Caki2 (cell line): Measurements from ENCODE around the gene SGSM1. TPM values are rescaled to one million over a fixed set of nuclear protein-coding genes. Genes with fewer than 3 reads are reported as not detected.
"Not testable (repeated sequence)": the region's sequence is repeated elsewhere in the genome, so short reads cannot be mapped to it uniquely, and the experiment has no call there.

Source experiments
- DNase-seq: peaks from one replicate; pipeline ENCODE4 v3.0.0-alpha.2; 2015; ENCODE audit warnings: low read depth
- in situ Hi-C: cut with HindIII; loops from 2 replicates; pipeline ENCODE4 v1.10.0; 2016; ENCODE audit warnings: low sequenced_read_pairs, low pct_unique_long_range_greater_than_20kb, mixed read lengths
- total RNA-seq: library from RNA; depleted of rRNA; stranded (reverse); fragments of >200 nt; shearing (Covaris generic); gene quantifications from 2 replicates; pipeline ENCODE4 v1.2.3, GENCODE V29; 2014; ENCODE audit warnings: low replicate concordance

SGSM1 gene
- total RNA-seq, 1 experiment from 2014 or later = 0.27 TPM

DNA sequence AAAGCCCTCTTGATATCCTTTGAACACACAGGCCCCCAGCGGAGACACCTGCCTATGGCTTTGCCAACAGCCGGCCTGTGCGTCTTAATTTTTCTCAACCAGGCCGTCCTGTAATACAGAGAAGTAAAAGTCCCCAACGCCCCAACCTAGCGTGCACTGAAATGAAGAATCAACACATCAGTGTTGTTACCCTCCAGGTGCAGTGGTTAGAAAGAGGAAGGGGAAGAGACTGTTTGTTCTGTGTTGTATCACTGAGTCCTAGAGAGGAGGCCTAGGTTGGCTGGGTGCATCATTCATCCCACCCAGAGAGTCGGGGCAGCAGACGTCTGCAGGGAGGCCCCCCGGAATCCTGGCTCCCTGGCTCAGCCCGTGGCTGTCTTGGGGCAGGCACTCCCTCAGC, 25.7 kb downstream of the SGSM1 start:
- in situ Hi-C loops = no loop called here
- no peak for DNase-seq

DNA sequence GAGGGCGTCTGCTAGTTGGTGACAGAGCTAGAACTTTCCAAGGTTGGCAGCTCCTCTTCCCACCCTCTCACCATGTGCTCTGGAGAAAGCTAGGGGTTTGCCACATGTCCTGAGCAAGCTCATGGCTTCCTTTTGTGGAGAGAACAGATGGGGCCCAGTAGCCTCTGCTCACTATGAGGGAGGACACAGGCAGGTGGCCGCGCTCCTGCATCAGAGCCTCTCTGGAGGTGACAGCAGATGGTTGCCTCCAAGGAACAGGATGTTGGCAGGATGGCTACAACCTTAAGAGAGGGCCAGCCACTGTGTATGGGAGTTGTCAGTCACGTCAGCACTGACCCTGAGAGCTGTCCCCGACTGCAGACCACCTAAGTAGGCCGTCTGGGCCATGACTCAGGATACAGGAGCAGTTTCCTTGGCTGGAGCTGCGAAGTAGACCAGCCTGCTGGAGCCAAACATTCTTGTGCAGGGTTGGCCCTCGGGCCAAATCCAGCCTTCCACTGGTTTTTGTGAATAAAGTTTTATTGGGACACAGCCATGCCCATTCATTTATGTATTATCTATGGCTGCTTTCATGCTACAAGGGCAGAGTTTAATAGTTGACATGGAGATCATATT, 28.0 kb downstream of the SGSM1 start:
- in situ Hi-C loops = no loop called here
- no peak for DNase-seq

DNA sequence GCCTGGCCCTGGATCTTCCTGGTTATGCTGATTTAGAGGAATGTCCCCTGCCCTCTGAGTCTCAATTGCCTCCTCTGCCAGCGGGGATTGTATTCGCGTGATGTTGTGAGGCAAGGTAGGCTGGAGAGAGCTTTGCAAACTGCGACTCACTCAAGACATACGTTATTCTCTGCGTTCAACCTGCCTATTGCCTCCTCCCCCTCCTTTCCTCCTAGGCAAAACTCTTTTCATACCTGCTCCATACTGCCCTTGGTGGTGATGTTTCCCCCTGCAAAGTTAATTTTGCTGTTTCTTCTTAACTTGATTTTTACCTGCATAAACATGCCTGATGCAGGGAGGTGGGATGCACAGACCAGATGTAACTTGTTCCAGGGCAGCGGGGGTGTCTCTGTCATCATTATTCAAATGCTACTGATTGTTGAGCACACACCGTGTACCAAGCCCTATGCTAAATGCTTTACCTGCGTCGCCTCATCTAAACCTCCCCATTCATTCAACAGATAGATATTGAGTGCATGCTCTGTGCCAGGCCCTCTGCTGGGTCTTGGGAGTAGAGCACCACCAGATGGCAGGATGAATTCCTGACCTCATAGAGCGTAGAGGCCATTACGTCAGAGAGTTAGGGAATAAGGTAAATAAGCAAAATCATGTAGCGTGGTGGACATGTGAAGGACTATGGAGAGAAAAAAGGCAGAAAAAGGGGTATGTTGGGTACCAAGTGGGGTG, 29.0 kb downstream of the SGSM1 start:
- DNase-seq = peak; percentile 32
- in situ Hi-C loops = no loop called here

DNA sequence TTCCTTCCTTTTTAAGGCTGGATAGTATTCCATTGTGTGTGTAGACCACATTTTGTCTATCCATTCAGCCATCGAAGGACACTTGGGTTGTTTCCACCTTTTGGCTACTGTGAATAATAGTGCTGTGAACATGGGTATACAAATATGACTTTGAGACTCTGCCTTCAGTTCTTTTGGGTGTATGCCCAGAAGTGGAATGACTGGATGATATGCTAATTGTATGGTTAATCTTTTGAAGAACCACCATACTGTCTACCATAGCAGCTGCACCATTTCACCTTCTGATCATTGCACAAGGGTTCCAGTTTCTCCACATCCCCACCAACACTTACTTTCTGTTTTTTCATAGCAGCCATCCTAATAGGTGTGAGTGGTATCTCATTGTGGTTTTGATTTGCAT, 30.3 kb downstream of the SGSM1 start:
- in situ Hi-C loops = no loop called here
- no peak for DNase-seq

DNA sequence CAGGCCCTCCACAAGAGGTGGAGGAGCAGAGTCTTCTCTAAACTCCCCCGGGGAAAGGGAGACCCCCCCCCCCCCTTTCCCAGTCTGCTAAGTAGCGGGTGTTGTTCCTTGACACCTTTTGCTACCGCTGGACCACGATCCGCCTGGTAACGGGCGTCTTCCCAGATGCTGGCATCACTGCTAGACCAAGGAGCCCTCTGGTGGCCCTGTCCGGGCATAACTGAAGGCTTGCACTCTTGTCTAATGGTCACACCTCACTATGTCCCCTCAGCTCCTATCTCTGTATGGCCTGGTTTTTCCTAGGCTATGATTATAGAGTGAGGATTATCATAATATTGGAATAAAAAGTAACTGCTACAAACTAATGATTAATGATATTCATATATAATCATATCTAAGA, 31.5 kb downstream of the SGSM1 start:
- DNase-seq, in situ Hi-C loops: not testable (repeated sequence)

DNA sequence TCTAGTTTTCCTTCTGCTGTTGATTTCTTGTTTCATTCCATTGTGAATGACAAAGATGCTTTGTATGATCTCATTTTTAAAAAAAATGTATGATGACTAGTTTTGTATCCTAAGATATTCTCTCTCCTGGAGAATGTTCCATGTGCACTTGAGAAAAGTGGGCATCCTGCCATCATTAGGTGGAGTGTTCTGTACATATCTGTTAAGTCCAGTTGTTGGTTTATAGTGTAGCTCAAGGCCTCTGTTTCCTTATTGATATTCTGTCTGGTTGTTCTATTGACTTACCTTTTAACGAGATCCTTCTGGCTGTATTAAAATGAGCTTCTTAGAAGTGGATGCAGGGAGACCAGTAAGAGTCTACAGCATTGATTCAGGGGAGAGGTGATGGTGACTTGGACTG, 35.2 kb downstream of the SGSM1 start:
- in situ Hi-C loops = no loop called here
- DNase-seq = no peak

DNA sequence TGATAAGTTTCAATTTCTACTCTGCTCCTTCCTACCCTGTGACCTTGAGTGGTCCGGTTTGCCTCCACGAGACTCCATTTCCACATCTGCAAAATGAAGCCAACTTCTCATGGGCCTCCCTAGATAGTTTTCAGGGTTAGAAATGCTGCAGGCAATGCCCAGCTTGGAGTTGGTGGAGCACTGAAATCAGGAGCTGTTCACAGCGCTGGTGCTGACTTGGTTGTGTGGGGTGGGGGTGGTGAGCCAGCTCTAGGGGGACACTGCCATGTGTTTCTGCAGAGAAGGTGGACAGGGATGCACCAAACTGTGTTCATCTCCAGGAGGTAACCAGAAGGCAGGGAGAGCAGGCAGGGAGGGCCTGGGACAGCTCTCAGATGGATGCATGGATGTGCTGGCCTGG, 37.0 kb downstream of the SGSM1 start:
- peak; percentile 18 for DNase-seq
- in situ Hi-C loops = no loop called here

DNA sequence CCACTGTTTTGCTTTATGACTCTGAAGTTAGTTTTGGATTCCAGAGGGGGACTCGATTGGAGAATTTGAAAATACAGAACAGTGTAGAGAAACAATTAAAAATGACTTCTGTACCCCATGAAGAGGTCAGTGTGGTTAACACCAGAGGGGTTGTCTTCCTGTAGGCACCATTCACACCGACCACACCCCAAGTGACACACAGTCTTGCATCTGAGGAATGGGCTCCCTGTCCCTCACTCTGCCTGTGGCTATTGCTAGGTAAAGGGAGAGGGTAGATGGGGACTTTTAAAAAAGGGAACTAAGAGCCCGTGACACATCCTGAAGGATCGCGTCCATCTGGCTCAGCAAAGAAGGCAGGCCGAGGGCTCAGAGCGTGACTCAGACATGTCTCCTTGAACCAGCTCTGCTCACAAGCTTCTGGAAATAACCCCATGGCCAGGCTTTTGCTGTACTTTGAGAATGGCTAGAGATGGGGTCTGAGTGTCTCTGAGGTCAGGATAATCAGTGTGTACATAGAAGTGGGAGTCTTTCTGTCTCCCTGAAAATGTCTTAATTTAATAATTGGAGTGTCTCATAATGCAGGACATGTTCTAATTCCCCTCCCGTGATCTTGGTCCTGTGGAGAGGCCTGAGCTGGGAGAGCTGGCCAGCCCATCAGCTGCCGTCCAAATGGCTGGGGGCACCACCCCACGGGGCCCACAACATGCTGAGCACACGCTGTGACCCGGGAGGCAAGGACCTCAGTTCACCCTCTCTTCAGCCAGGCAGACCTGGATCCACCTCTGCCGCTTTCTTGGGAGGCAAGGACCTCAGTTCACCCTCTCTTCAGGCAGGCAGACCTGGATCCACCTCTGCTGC, 39.3 kb downstream of the SGSM1 start:
- no peak for DNase-seq
- in situ Hi-C loops = no loop called here

DNA sequence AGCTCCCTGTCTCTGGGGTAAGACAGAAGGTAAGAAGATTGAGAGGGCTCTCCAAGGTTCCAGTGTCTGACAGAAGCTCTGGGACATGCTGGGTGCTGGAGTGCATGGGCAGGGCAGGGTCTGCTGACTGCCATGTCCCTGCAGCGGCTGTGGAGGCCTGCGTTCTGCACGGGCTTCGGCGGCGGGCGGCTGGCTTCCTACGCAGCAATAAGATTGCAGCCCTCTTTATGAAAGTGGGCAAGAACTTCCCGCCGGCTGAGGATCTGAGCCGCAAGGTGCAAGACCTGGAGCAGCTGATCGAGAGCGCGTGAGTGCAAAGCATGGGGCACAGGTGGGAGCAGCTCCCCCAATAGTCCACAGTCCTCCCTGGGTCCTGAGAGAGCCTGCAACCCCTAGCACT, 41.5 kb downstream of the SGSM1 start:
- DNase-seq = no peak
- in situ Hi-C loops = no loop called here

DNA sequence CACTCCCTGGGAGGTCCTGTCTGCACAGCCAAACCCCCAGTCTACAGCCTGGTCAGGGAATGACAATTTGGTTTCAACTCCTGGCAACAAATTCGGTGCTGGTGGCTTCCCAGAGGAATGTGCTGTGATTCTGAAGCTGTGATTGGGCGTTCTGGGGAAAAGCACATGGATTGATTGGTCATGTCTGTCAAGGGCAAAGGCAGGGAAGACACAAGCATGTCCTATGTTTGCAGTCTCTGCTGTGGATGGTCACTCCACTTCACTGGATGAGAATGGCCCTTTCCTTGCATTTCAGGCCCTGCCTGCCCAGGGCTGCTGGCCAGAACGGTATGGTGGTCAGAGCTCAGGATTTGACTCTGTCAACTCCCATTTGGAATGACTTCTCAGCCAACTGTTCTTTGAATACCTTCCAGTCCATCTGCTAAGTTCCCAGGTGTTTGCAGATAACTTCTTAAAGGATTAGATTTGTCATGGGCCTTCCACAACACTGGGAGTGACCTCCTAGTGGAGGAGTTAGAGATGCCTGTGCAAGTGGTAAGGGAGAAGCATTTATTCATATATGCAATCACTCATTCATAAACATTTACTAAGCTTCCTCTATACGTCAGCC, 42.7 kb downstream of the SGSM1 start:
- in situ Hi-C loops = no loop called here
- no peak for DNase-seq

DNA sequence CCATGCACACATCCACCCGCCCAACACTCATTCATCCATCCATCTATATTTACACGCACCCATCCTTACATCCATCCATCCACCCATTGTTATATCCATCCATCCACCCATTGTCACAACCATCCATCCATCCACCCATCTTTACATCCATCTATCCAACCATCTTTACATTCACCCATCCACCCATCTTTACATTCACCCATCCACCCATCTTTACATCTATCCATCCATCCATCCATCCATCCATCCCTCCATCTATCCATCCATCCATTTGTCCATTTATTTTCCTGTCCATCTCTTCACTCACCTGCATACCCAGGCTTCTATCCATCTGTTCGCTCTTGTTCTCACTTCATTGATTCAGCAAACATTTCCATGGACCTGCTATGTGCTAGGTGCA, 49.8 kb downstream of the SGSM1 start:
- in situ Hi-C loops = no loop called here
- DNase-seq = no peak

DNA sequence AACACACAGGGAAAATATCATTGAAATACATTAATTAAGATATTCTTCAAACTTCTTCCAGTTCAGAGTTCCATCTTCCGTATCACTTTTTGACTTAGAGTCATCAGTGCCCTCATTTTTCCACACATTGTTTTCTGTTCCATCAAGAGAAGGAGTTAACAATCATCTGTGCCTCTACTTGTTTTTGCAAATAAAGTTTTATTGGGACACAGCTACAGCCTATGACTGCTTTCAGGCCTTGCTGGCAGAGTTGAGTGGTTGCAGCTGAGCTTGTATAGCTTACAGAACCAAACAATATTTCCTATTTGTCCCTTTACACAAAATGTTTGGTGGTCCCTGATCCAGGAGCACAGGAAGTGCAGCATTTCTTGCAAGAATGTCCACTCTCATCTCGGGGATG, 51.6 kb downstream of the SGSM1 start:
- in situ Hi-C loops = no loop called here
- no peak for DNase-seq

DNA sequence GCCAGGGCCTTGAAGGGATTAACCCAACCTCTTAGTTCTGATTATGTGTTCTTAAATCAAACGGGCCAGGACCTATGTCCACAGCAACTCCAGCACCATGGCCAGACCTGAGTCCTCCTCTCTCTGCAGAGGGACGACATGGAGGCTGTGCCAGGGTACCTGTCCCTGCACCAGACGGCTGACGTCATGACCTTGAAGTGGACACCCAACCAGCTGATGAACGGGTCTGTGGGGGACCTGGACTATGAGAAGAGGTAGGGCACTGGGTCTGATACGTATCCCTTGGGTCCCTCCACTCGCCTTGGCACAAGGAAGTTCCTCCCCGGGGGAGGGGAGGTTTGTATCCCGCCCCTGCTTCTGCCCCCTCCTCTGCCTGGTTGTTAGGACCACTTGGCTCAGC, 53.6 kb downstream of the SGSM1 start:
- in situ Hi-C loops = no loop called here
- DNase-seq = no peak

DNA sequence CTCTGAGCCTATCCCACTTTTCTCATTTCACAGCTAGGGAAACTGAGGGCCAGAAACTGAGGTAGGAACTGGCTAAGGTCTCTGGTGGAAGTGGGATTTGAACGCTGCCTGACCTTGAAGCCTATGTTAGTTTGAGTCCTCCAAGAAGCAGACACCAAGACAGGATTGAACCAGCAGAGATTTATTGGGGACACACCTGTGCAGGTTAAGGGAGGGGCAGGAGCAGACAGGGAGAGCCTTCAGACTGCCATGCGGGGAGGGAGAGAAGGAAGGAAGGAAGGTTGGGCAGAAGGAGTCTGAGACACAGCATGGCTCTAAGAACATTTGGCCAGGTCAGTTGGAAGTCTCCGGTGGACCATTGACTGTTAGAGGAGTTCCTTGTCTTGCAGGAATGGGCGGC, 59.5 kb downstream of the SGSM1 start:
- DNase-seq = no peak
- in situ Hi-C loops = no loop called here

DNA sequence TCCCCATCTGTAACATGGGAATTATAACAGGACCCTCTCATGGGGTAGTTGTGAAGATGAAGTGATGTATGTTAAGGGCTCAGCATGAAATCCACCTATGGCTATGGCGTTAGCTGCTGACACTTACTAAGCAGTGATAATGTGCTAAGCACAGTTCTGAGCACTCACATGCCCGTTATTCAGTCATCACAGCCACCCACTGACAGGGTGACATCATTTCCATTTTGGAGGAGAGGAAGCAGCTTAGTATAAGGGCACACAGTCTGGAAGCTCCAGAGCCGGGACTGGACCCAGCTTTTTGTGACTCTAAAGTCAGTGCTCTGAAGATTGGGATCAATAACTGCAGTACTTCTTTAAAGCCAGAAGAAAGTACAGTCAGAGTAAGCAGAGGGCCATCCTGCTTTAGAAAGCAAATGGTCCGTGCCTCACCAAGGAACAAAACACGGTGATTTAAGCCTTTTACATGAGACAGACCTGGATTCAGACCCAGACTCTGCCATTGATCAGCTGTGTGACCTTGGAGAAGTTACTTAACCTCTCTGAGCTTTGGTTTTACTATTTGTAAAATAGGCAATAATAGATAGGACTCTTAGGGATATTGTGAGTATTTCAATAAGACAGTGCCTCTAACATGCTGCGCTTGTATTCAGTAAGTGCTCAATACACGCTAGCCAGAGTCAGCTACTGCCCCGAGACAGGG, 61.5 kb downstream of the SGSM1 start:
- in situ Hi-C loops = no loop called here
- DNase-seq = no peak

DNA sequence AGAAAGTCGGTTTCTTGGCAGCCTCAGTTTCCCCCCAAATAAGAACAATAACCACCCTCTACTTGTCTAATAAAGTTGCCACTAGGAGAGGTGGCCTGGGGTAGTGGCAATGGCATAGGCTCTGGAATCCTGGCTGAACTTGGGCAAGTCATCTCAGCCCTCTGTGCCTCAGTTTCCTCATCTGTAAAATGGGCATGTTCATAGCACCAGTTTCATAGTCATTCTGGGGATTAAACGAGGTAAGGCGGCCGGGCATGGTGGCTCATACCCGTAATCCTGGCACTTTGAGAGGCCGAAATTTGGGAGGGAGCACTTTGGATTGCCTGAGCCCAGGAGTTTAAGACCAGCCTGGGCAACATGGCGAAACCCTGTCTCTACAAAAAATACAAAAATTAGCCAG, 63.0 kb downstream of the SGSM1 start:
- in situ Hi-C loops = no loop called here
- DNase-seq = no peak

DNA sequence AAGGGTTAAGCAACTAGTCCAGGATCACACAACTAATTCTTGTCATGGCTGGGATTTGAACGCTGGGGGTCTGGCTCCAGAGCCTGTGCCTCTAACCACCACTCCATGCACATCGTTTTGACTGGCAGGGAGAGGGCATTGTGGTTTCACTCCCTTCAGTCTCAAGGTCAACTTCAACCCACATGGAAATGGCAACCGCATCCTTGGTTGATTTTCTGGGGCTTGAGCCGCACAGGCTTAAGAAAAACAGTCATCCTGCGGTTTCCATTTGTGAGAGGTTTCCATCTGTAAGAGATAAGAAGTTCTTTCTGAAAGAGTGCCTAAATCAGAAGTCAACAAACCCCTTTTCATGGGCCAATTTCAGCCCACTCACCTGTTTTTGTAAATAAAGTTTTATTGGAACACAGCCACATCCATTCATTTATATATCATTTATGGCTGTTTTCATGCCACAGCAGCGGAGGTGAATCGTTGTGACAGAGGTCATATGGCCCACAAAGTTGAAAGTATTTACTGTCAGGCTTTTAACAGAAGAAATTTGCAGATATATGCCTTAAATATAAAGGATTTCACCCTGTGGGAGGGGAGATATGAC, 65.7 kb downstream of the SGSM1 start:
- DNase-seq = no peak
- in situ Hi-C loops = no loop called here

DNA sequence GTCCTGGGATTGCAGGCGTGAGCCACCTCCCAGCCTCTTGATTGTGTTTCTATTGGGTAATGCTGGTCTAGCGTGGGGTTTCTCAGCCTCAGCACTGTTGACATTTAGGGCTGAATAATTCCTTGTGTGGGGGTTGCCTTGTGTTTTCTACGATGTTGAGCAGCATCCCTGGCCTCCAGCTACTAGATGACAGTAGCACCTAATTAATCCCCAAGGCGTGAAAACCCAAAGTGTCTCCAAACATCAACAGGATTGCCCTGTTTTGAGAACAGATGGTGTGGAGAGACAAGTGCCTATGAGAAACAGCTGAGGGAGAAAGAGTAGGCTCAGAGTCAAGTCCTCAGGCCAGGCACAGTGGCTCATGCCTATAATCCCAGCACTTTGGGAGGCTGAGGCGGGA, 67.2 kb downstream of the SGSM1 start:
- in situ Hi-C loops = no loop called here
- no peak for DNase-seq
